Coronary artery (tissue), 2 donors: ENCODE measurements around the gene CCDC85C.

Experiments used
- DNase-seq: peaks from one replicate; pipeline ENCODE4 v3.0.0-alpha.2; 2017; ENCODE audit warnings: low spot score
- H3K27ac ChIP-seq, 2 donors: fragments of 200-600 bp; sonication (generic); one replicate each; pipeline ENCODE4 v1.5.1; 2016 to 2019
- H3K4me3 ChIP-seq: fragments of 200-600 bp; sonication (generic); 2 replicates; pipeline ENCODE4 v1.5.1; 2016; ENCODE audit warnings: mild to moderate bottlenecking, moderate library complexity
- CTCF ChIP-seq: fragments of 200-600 bp; sonication (generic); IDR thresholded peaks from one replicate; pipeline ENCODE4 v1.5.1; 2019; ENCODE audit warnings: antibody characterized with exemption

The CCDC85C gene

GRCh38 chr14:99604766-99605298, 825 bp upstream of the CCDC85C start:
- H3K4me3 ChIP-seq: peak overlapping the region; percentile 91
- DNase-seq: no peak
- peak overlapping the region; percentile 65 to 87 for H3K27ac ChIP-seq
- no peak for TF ChIP-seq CTCF

GRCh38 chr14:99604278-99604765, 315 bp upstream of the CCDC85C start:
- peak; percentile 93 for DNase-seq
- Histone ChIP-seq H3K27ac (peak overlapping the region; percentile 65 to 87), H3K4me3 (peak overlapping the region; percentile 91)
- TF ChIP-seq CTCF: no peak

GRCh38 chr14:99602788-99603415, 1.1 kb downstream of the CCDC85C start:
- DNase-seq: no peak
- Histone ChIP-seq H3K4me3 (peak overlapping the region; percentile 91), H3K27ac (no peak overlapping the region)
- no peak for TF ChIP-seq CTCF

GRCh38 chr14:99602054-99602787, 1.8 kb downstream of the CCDC85C start:
- Histone ChIP-seq H3K27ac (peak overlapping the region in 1 of 2 donors; percentile 21), H3K4me3 (peak overlapping the region; percentile 91)
- no peak for DNase-seq
- TF ChIP-seq CTCF: no peak

GRCh38 chr14:99601361-99601831, 2.6 kb downstream of the CCDC85C start:
- TF ChIP-seq CTCF: no peak
- no peak for DNase-seq
- H3K27ac ChIP-seq: no peak overlapping the region
- H3K4me3 ChIP-seq: peak overlapping the region; percentile 91

- Histone ChIP-seq H3K4me3 (no peak overlapping the region), H3K27ac (no peak overlapping the region)
- no peak for DNase-seq
- TF ChIP-seq CTCF: no peak
Observed at GRCh38 chr14:99600232-99600888, 3.6 kb downstream of the CCDC85C start.
